H4 (cell line): Measurements from ENCODE around the gene HINFP. TPM values are rescaled to one million over a fixed set of nuclear protein-coding genes. Genes with fewer than 3 reads are reported as not detected.
"Not testable (repeated sequence)": the region's sequence is repeated elsewhere in the genome, so short reads cannot be mapped to it uniquely, and the experiment has no call there.

ENCODE experiments used
- DNase-seq: peaks from one replicate; pipeline ENCODE4 v3.0.0-alpha.2; 2015; ENCODE audit warnings: low spot score
- total RNA-seq: library from RNA; depleted of rRNA; stranded (reverse); fragments of >200 nt; shearing (Covaris generic); gene quantifications from 2 replicates; pipeline ENCODE4 v1.2.3, GENCODE V29; 2014

HINFP gene
- total RNA-seq, 1 experiment from 2014 or later, result 7.2 TPM

DNA sequence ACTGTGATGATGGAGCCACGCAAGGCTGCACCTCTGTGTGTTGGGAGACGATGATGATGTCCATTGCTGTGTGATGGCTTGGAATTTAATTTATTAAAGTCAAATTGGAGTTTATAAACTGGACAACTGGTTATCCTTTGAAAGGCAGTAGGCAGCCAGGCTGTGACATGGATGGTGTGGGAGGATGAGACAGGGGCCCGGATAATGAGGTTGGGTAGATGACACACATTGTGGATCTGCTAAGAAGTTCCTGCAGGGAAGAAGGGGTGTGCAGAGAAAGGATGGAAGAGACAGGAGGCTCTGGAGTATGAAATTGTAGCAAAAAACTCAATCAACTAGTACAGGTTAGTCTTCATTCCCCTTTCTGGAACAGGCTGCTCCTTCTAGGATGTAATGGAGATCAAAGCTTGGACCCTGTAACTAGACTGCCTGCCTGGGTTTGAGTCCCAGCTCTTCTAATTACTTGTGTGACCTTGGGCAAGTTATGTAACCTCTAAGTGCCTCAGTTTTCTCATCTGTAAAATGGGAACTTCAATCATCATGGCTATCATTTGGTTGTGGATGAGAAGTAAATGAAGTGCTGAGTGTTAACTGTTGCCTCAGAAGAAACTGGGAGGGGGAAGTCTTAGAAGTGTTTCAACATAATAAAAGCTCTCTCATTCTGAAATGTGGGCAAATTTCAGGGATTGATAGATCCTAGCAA lies 4.2 kb upstream of the HINFP start:
- DNase-seq, result no peak

DNA sequence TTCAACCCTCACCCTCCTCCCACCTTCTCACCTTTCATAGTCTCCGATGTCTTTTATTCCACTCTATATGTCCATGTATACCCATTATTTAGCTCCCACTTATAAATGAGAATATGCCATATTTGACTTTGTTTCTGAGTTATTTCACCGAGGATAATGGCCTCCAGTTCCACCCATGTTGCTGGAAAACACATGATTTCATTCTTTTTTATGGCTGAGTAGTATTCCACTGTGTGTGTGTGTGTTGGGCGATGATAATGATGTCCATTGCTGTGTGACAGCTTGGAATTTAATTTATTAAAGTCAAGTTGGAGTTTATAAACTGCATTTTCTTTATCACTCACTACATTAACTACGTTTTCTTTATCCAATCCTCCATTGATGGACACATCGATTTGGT lies 3.2 kb upstream of the HINFP start:
- no peak for DNase-seq

DNA sequence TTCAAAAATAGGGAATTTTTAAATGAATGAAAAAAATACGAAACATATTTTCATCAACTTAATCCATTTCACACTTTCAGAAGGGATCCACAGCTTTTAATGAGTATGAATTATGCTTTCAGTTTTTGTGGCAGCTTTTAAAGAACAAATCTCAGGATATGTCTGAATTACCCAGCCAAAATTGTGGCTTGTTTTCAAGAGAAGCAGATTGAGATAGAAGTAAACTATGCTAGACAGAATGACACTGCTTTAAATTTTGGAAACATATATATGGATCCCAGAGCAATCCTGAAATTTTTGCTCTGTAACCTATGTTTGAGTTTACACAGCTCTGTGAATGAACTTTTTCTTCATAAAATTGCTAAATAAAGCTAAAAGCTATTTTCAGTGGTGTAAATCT lies 2.4 kb upstream of the HINFP start:
- no peak for DNase-seq

DNA sequence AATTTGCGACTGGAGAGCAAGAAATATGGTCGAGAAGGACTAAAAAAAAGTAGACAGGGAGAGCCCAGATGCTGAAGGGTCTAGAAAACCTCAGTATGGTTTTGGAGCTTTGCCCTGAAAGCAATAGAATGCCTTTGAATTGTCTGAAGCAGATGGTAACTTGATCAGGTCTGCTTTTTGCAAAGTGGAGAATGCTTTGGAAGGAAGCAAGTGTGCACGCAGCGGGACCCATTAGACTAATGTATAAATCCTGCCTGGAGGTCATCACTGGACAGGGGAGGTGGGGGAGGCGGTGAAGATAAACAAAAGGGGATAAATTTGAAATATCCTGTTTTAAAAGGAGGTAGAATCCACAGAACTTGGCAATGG lies 757 bp upstream of the HINFP start:
- DNase-seq, result peak; percentile 60

GRCh38 chr11:119121811-119122124 lies 388 bp downstream of the HINFP start:
- no peak for DNase-seq

DNA sequence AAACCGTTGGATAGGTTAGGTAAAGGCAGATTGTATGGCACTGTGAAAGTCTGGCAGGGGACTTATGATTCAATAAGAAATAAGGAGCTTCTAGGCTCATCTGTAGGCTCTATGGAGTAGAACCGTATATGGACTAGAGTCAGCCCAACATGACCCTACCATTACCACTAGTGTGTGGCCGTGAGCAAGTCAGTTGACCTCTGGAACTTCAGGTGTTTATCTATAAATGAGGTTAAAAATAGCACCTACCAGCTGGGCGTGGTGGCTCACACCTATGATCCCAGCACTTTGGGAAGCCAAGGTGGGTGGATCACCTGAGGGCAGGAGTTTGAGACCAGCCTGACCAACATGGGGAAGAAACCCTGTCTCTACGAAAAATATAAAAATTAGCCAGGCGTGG lies 4.4 kb downstream of the HINFP start:
- DNase-seq, result no peak

DNA sequence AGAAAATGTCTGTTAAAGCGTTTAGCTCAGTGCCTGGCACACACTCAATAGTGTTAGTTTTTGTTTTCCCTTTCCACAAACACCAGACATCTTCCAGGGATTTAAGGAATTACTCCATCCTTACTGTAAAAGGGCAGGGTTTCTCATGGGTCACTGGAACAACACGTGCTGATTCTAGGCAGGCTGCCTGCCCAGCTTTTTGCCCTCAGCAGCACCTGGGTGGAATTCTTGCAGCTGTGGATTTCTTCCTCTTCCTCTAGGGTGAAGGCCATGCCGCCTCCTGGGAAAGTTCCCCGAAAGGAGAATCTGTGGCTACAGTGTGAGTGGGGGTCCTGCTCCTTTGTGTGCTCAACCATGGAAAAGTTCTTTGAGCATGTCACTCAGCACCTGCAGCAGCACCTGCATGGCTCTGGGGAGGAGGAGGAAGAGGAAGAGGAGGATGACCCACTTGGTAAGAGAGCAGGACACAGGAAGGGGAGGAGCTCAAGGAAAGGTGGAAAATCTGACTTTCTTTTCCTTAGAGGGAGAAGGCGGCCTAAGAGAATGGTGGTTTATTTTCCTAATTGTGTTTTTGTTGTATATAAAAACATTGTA lies 5.4 kb downstream of the HINFP start:
- DNase-seq, result no peak

DNA sequence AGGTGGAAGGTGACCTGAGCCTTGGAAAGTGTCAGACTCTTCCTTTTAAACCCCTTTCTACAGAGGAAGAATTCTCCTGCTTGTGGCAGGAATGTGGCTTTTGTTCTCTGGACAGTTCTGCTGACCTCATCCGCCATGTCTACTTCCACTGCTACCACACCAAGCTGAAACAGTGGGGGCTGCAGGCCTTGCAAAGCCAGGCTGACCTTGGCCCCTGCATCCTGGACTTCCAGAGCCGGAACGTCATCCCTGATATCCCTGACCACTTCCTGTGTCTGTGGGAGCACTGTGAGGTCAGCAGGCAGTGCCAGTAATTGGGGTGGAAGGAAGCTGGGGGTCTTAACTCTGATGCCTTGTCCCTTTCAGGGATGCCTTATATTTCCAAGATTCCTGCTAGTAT lies 9.3 kb downstream of the HINFP start:
- DNase-seq, result no peak

GRCh38 chr11:119134389-119134978 lies 13.1 kb downstream of the HINFP start:
- no peak for DNase-seq

GRCh38 chr11:119139276-119139675 lies 17.9 kb downstream of the HINFP start:
- DNase-seq, result not testable (repeated sequence)

- DNase-seq, result peak; percentile 64
Measured at GRCh38 chr11:119144825-119145486, 23.6 kb downstream of the HINFP start.

GRCh38 chr11:119145551-119145950 lies 24.2 kb downstream of the HINFP start:
- DNase-seq, result no peak

DNA sequence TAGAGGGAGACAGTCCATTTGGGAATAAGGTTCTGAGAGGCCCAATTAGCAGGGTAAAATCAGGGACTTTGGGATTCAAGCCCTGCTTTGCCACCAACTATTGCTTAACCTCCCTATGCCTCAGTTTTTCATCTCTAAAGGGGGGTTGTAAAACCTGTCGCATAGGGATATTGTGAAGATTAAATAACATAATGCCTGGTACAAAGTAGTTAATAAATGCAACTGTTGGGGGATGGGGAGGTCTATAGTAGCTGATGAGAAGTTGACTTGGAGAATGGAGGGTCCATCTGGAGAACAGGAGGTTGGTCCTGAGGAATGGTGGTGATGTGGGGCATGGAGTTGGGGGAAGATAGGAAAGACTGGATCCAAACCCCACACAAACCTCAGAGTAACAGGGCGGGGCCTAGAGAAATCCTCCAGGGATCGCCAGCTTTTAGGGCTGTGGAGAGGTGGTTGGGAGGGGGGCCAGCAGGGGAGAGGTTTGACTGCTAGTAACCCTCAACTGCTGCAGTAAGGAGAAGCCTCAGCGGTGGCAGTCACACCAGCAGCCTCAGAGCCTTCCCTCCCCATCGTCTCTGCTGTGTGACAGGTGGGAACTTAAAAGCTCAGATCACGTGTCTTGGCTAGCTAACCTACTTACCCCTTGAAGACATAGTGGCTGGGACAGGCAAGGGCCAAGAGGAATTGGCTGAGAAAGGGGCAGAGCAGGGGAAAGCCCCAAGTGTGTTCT lies 26.4 kb downstream of the HINFP start:
- DNase-seq, result no peak

GRCh38 chr11:119148720-119149017 lies 27.3 kb downstream of the HINFP start:
- no peak for DNase-seq

- DNase-seq, result no peak
Measured at GRCh38 chr11:119149018-119149785, 27.8 kb downstream of the HINFP start, which contains the start of gene ABCG4. ABCG4 (plus strand) TSS chr11:119149052; CDS start chr11:119149966, 914 bp downstream.

DNA sequence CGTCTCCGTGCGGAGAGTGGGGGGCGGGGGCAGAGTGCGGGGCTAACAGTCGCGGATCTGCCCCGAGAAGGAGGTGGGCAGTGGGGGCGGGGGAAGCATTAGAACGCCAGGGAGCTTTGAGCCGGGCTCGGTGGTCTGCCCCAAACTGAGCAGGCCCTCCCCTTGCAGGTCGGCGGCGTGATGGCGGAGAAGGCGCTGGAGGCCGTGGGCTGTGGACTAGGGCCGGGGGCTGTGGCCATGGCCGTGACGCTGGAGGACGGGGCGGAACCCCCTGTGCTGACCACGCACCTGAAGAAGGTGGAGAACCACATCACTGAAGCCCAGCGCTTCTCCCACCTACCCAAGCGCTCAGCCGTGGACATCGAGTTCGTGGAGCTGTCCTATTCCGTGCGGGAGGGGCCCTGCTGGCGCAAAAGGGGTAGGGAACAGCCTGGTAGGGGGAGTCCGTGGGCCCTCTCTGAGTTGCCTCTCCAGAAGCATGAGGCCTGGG lies 28.5 kb downstream of the HINFP start:
- DNase-seq, result no peak

DNA sequence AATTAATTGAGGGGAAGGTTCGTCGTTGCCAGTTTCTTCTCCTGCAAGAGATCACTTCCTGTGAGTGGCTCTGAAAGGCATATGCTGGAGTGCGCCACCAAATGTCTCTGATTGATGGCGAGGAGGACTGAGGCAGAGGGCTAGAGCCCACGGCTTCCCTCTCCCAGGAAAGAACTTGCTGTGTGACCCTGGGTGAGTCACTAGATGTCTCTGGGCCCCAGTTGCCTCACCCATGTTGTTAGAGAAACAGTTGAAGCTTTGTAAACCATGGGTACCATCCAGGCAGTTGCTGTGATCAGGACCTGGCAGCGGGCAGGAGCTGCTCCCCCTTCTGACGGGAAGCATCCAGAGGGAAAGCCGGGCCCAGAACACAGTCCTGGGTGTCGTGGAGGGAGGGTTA lies 30.7 kb downstream of the HINFP start:
- DNase-seq, result no peak

- DNase-seq, result no peak
Measured at GRCh38 chr11:119152604-119153003, 31.2 kb downstream of the HINFP start.

DNA sequence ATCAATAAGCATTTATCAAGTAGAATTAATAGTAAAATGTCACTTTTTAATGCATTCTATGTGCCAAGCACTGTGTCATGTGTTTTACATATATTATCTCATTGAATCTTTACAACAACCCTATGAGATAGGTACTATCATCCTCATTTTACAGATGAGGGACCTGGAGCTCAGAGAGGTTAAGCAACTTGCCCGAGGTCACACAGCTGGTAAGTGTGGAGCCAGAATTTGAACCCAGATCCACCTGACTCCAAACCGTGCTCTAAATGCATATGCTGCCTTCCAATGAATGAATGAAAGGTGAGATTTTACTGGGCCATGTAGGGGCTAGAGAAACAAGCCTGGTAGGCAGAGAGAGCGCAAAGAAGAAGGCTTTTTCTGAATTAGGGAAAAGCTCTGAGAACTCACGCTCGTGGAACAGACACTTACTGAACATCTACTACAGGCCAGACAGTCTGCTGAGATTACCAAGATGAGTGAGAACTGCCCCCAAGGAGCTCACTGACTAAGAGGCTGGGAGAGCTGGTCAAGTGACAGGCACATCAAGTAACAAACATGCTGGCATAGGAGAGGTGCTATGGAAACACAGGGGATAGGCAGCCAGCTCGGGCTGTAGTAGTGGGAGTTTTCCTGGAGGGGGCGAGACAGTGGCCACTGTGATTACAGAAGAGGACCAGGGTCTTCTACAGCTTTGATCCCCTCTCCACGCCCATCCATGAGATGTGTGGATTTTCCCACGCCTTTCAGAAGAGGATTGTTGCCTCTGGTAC lies 31.9 kb downstream of the HINFP start:
- DNase-seq, result no peak

DNA sequence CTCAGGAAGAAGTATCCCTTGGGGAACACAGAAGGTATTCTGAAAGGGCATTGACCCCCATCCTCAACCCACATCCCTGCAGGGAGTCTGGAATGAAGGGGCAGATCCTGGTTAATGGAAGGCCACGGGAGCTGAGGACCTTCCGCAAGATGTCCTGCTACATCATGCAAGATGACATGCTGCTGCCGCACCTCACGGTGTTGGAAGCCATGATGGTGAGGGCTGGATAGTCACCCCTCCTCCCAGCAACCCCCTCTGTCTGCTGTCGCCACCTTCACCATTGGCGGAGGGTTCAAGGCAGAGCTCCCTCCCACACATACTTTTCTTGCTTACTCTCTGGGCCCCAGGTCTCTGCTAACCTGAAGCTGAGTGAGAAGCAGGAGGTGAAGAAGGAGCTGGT lies 32.8 kb downstream of the HINFP start:
- no peak for DNase-seq
